T-helper 1 cell treated with Interleukin-12 subunit alpha and Interleukin-12 subunit beta and Interleukin-4 antibody, amounts not matched to agents 30 μg/mL and 1 μg/mL, for 36 hours (primary cell): Measurements from ENCODE around the gene CPE.

Experiments
- H3K27ac Mint-ChIP-seq: one replicate; pipeline ENCODE4 v1.8.0; 2021; ENCODE audit warnings: mild to moderate bottlenecking, mixed read lengths
- H3K27me3 Mint-ChIP-seq: one replicate; pipeline ENCODE4 v1.8.0; 2021; ENCODE audit warnings: low read depth, mixed read lengths
- H3K36me3 Mint-ChIP-seq: one replicate; pipeline ENCODE4 v1.8.0; 2021; ENCODE audit warnings: low read depth, mixed read lengths
- H3K4me1 Mint-ChIP-seq: one replicate; pipeline ENCODE4 v1.8.0; 2021; ENCODE audit warnings: low read depth, mixed read lengths
- H3K4me3 Mint-ChIP-seq: one replicate; pipeline ENCODE4 v1.8.0; 2021; ENCODE audit warnings: mild to moderate bottlenecking, moderate library complexity, mixed read lengths
- H3K9me3 Mint-ChIP-seq: one replicate; pipeline ENCODE4 v1.8.0; 2021; ENCODE audit warnings: mixed read lengths

CPE gene

GRCh38 chr4:165541851-165542459 lies 163.1 kb downstream of the CPE start:
- H3K9me3 Mint-ChIP-seq: no peaks in the 10 kb centered on the region
- H3K27me3 Mint-ChIP-seq: no peaks in the 10 kb centered on the region
- H3K4me1 Mint-ChIP-seq: no peaks in the 10 kb centered on the region
- H3K36me3 Mint-ChIP-seq: no peaks in the 10 kb centered on the region
- H3K27ac Mint-ChIP-seq: no peak overlapping the region
- H3K4me3 Mint-ChIP-seq: no peak overlapping the region

GRCh38 chr4:165542476-165542875 lies 163.7 kb downstream of the CPE start:
- no peak overlapping the region for H3K4me3 Mint-ChIP-seq
- H3K36me3 Mint-ChIP-seq: no peaks in the 10 kb centered on the region
- H3K9me3 Mint-ChIP-seq: no peaks in the 10 kb centered on the region
- H3K27me3 Mint-ChIP-seq: no peaks in the 10 kb centered on the region
- H3K4me1 Mint-ChIP-seq: no peaks in the 10 kb centered on the region
- no peak overlapping the region for H3K27ac Mint-ChIP-seq
